T-helper 1 cell treated with Interleukin-12 subunit alpha and Interleukin-12 subunit beta and Interleukin-4 antibody, amounts not matched to agents 30 μg/mL and 1 μg/mL, for 36 hours (primary cell): Measurements from ENCODE around the gene LRP1B.

Experiments
- H3K27ac Mint-ChIP-seq: one replicate; pipeline ENCODE4 v1.8.0; 2021; ENCODE audit warnings: mild to moderate bottlenecking, mixed read lengths
- H3K27me3 Mint-ChIP-seq: one replicate; pipeline ENCODE4 v1.8.0; 2021; ENCODE audit warnings: low read depth, mixed read lengths
- H3K36me3 Mint-ChIP-seq: one replicate; pipeline ENCODE4 v1.8.0; 2021; ENCODE audit warnings: low read depth, mixed read lengths
- H3K4me1 Mint-ChIP-seq: one replicate; pipeline ENCODE4 v1.8.0; 2021; ENCODE audit warnings: low read depth, mixed read lengths
- H3K4me3 Mint-ChIP-seq: one replicate; pipeline ENCODE4 v1.8.0; 2021; ENCODE audit warnings: mild to moderate bottlenecking, moderate library complexity, mixed read lengths
- H3K9me3 Mint-ChIP-seq: one replicate; pipeline ENCODE4 v1.8.0; 2021; ENCODE audit warnings: mixed read lengths

LRP1B gene

DNA sequence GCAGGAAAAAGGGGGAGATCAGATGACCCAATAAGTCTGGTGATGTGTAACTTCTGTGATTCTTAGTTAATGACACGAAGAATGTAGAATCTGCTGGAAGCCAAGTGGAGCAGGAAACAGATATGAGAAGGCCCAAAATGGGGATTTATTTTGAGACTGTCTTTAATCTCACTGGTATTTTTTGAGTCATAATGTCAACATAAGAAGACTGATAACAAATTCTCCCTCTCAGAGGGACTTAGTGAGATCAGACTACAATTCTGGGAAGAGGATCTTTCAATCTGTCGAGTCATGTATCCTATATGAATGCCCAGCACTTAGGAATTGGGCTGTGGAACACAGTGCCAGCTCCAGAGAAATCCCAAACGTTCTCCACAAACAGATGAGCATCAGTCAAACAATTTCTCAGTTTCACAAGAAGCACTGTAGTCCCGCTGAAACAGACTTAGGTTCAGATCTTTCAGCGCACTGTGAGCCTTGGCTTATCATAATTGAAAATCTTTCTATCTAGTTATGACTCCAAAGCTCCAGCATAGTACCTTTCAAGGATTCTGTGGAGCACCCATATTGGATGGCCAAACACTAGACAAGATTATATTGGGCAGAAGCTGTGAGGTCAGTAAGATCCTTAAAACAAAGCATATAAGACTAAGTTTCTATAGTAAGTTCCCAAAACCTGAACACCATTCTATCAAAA is 738.2 kb downstream of the LRP1B start:
- H3K27me3 Mint-ChIP-seq, result no peaks in the 10 kb centered on the region
- H3K9me3 Mint-ChIP-seq, result peaks cover 7% of the 10 kb centered on the region
- no peak overlapping the region for H3K27ac Mint-ChIP-seq
- no peaks in the 10 kb centered on the region for H3K4me1 Mint-ChIP-seq
- no peak overlapping the region for H3K4me3 Mint-ChIP-seq
- H3K36me3 Mint-ChIP-seq, result no peaks in the 10 kb centered on the region

DNA sequence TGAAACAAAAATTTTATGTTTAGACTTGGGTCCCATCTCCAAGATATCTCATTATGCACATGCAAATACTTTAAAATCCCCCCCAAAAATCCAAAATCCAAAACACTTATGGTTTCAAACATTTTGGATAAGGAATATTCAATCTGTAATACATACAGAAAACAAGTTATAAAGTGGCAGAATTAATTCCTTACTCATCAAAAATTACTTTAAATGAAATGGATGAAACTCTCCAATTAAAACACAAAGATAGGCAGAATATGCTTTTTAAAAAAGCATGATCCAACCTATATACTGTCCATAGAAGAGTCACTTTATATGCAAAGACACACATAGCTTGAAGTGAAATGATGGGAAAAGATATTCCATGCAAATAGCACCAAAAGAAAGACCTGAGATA is 744.6 kb downstream of the LRP1B start:
- no peaks in the 10 kb centered on the region for H3K27me3 Mint-ChIP-seq
- H3K4me3 Mint-ChIP-seq, result no peak overlapping the region
- peaks cover 10% of the 10 kb centered on the region for H3K9me3 Mint-ChIP-seq
- H3K4me1 Mint-ChIP-seq, result no peaks in the 10 kb centered on the region
- no peaks in the 10 kb centered on the region for H3K36me3 Mint-ChIP-seq
- H3K27ac Mint-ChIP-seq, result no peak overlapping the region

- Mint-ChIP-seq H3K36me3 (no peaks in the 10 kb centered on the region), H3K4me3 (no peak overlapping the region), H3K4me1 (no peaks in the 10 kb centered on the region), H3K9me3 (peaks cover 7% of the 10 kb centered on the region), H3K27me3 (no peaks in the 10 kb centered on the region), H3K27ac (no peak overlapping the region)
Measured at GRCh38 chr2:141384676-141385075, 746.1 kb downstream of the LRP1B start.

DNA sequence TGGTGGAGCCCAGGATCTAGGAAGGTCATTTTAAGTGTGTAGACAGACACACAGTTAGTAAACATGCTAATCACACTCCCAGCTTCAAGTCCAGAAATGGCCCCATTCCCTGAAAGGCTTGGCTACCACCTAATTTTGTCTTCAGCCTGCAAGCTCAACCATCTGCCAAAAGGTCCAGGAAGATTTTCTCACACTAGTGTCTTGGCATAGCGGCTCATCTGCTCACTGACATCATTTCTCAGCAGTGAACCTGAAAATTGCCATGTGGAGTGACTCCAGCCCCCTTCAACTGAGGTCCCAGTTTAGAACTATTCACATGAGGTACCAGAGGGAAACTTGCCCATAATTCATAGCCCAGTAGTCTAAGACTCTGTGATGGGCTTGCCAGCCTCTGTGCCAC is 748.9 kb downstream of the LRP1B start:
- H3K27me3 Mint-ChIP-seq, result no peaks in the 10 kb centered on the region
- no peak overlapping the region for H3K27ac Mint-ChIP-seq
- H3K9me3 Mint-ChIP-seq, result peaks cover 3% of the 10 kb centered on the region
- H3K4me1 Mint-ChIP-seq, result no peaks in the 10 kb centered on the region
- no peaks in the 10 kb centered on the region for H3K36me3 Mint-ChIP-seq
- no peak overlapping the region for H3K4me3 Mint-ChIP-seq

DNA sequence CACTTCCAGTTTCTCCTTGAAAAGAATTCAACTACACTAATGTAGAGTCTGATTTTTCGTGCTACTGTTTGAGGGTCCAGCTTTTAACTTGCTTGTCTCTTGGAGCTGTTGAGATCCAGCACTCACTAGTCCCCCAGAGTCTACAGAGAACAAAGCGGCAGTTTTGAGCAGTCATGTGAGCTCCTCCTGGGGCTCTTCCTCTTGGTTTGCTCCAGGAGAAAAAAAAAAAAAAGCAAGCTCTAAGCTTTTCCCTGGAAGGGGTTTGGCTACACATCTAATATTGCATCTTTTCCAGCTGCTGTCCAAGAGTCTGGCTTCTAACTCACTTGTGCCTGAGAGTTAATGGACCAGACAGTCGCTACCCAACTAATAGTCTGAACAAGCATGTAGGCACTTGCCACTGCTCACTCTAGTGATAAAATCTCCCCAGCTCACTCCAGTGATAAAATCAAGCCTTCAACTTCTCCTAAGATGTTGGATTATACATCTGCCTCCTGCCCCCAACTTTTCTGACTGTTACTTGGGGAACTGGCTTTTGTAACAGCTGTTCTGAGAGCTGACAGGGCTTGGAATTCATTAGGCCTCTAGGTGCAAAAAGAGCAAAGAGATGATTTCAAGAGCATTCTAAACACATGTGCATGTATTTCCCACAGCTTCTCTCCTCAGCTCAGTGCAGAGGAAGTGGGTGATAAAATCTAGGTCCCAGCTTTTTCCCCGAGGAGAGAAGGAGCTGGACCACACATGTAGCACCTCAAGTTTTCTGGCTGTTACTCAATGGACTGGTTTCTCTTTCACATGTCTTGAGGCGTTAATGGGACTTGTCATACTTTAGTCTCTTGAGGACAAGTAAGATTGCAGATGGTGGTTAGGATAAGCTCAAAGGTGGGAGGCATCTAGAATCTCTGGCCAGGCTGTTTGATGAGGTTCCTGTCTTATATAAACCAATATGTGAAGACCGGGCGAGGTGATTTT is 750.5 kb downstream of the LRP1B start:
- Mint-ChIP-seq H3K4me3 (no peak overlapping the region), H3K27ac (no peak overlapping the region)

GRCh38 chr2:141364821-141365220 is 766.0 kb downstream of the LRP1B start:
- Mint-ChIP-seq H3K36me3 (no peaks in the 10 kb centered on the region), H3K9me3 (peaks cover 4% of the 10 kb centered on the region), H3K4me1 (no peaks in the 10 kb centered on the region), H3K27me3 (no peaks in the 10 kb centered on the region), H3K4me3 (no peak overlapping the region), H3K27ac (no peak overlapping the region)

More for the DNA sequence above, 750.5 kb downstream of the LRP1B start:
- no peaks in the 10 kb centered on the region for H3K27me3 Mint-ChIP-seq
- H3K4me1 Mint-ChIP-seq, result no peaks in the 10 kb centered on the region
- H3K36me3 Mint-ChIP-seq, result no peaks in the 10 kb centered on the region
- H3K9me3 Mint-ChIP-seq, result peaks cover 9% of the 10 kb centered on the region

DNA sequence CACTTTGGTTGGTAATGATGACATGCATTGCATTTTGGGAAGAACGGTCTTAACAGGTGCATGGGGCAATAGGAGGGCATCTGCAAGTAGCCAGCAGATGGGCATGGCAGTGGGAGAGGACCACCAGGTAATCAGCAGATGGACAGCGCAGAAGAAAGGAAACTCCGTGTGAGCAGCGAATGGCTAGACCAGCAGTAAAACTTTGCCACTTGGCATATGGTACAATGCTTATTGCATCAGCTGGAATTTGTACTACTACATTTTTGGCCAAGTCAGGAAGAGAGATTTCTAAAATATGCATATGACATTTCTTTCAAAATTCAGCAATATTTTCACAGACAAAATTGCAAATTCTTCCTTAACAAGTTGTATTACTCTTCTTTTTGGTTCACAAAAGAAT is 768.5 kb downstream of the LRP1B start:
- no peaks in the 10 kb centered on the region for H3K27me3 Mint-ChIP-seq
- H3K36me3 Mint-ChIP-seq, result no peaks in the 10 kb centered on the region
- H3K27ac Mint-ChIP-seq, result no peak overlapping the region
- H3K4me3 Mint-ChIP-seq, result no peak overlapping the region
- H3K4me1 Mint-ChIP-seq, result no peaks in the 10 kb centered on the region
- H3K9me3 Mint-ChIP-seq, result peaks cover 4% of the 10 kb centered on the region

GRCh38 chr2:141348481-141348880 is 782.3 kb downstream of the LRP1B start:
- Mint-ChIP-seq H3K36me3 (no peaks in the 10 kb centered on the region), H3K4me1 (no peaks in the 10 kb centered on the region), H3K4me3 (no peak overlapping the region), H3K9me3 (peaks cover 8% of the 10 kb centered on the region), H3K27ac (no peak overlapping the region), H3K27me3 (no peaks in the 10 kb centered on the region)

DNA sequence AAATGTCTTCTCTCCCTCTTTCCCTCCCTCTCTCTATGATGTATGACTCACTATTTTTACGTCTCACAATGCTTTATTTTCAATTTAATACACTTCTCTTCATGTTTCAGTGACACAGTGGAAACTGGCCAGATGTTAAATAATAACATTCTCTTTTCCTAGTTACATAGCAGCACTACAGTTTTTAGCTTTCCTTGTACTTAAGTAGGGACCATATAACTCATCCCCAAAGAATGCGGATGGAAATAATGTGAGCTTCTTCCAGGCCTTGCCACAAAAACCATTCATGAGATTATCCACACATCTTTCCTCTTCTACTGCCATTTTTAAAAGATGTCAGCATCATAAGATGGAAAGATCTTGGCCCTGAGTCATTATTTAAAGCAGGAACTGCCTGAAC is 789.4 kb downstream of the LRP1B start:
- no peak overlapping the region for H3K27ac Mint-ChIP-seq
- no peak overlapping the region for H3K4me3 Mint-ChIP-seq
- no peaks in the 10 kb centered on the region for H3K36me3 Mint-ChIP-seq
- peaks cover 12% of the 10 kb centered on the region for H3K9me3 Mint-ChIP-seq
- no peaks in the 10 kb centered on the region for H3K27me3 Mint-ChIP-seq
- no peaks in the 10 kb centered on the region for H3K4me1 Mint-ChIP-seq

GRCh38 chr2:141331127-141331526 is 799.7 kb downstream of the LRP1B start:
- Mint-ChIP-seq H3K36me3 (no peaks in the 10 kb centered on the region), H3K4me3 (no peak overlapping the region), H3K27ac (no peak overlapping the region), H3K4me1 (no peaks in the 10 kb centered on the region), H3K27me3 (no peaks in the 10 kb centered on the region), H3K9me3 (peaks cover 5% of the 10 kb centered on the region)

DNA sequence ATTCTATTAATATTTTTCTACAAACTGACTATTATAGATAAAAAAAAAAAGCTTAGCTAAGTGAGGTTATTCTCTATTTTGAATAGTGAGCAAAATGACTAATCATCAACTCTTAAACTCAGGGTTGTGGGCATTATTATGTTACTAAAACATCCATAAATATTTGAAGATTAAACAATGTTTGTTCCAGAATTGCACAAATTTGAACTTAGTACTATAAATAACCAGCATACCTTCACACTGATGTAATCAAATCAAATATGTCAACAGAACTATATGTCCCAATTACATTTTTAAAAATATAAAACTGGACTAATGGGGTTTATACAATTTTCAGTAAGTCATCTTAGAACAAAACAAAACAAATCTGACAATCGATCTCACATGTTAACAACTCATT is 800.9 kb downstream of the LRP1B start:
- Mint-ChIP-seq H3K36me3 (no peaks in the 10 kb centered on the region), H3K27ac (no peak overlapping the region), H3K9me3 (peaks cover 8% of the 10 kb centered on the region), H3K27me3 (no peaks in the 10 kb centered on the region), H3K4me3 (no peak overlapping the region), H3K4me1 (no peaks in the 10 kb centered on the region)

GRCh38 chr2:141323571-141323970 is 807.2 kb downstream of the LRP1B start:
- Mint-ChIP-seq H3K4me1 (no peaks in the 10 kb centered on the region), H3K4me3 (no peak overlapping the region), H3K27ac (no peak overlapping the region), H3K9me3 (peaks cover 12% of the 10 kb centered on the region), H3K27me3 (no peaks in the 10 kb centered on the region), H3K36me3 (no peaks in the 10 kb centered on the region)

DNA sequence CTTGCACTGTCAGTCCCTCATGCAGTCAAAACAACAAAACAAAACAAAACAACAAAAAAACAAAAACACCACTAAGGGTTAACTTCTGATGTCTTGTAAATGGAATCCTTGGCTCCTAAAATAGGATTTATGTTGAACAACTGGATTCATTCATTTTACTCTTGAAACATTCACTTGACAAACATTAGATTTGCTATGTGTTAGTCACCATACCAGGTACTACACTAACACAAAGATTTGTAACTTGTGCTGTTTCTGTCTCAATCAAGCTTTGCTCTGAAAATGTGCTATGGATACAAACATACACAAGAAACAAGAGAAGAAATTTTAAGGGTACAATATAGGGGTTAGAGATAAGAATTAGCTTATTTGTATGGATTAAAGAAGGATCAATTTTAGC is 812.8 kb downstream of the LRP1B start:
- Mint-ChIP-seq H3K4me1 (no peaks in the 10 kb centered on the region), H3K27ac (no peak overlapping the region), H3K27me3 (no peaks in the 10 kb centered on the region)

DNA sequence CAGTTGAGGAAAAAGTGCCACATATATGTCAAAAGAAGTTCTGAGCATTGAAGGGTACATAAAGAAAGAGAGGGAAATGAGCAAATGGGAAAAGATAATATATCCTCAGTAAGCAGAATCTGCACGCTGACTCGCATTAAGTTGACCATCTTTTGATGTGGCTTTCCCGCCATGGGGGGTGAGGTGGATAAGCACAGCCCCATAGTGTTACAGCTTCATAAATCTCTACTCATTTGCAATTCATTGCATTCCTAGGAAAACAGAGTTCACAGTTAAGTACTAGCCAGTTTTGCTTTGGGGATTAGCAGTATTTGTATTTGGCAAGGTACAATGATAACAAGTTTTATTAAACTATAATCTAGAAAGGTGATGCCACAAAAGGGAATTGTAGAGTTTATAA is 814.2 kb downstream of the LRP1B start:
- H3K4me1 Mint-ChIP-seq, result no peaks in the 10 kb centered on the region
- no peaks in the 10 kb centered on the region for H3K36me3 Mint-ChIP-seq
- H3K4me3 Mint-ChIP-seq, result no peak overlapping the region
- peaks cover 12% of the 10 kb centered on the region for H3K9me3 Mint-ChIP-seq
- no peaks in the 10 kb centered on the region for H3K27me3 Mint-ChIP-seq
- H3K27ac Mint-ChIP-seq, result no peak overlapping the region

More for the DNA sequence above, 812.8 kb downstream of the LRP1B start:
- H3K36me3 Mint-ChIP-seq, result no peaks in the 10 kb centered on the region
- H3K4me3 Mint-ChIP-seq, result no peak overlapping the region
- peaks cover 16% of the 10 kb centered on the region for H3K9me3 Mint-ChIP-seq

DNA sequence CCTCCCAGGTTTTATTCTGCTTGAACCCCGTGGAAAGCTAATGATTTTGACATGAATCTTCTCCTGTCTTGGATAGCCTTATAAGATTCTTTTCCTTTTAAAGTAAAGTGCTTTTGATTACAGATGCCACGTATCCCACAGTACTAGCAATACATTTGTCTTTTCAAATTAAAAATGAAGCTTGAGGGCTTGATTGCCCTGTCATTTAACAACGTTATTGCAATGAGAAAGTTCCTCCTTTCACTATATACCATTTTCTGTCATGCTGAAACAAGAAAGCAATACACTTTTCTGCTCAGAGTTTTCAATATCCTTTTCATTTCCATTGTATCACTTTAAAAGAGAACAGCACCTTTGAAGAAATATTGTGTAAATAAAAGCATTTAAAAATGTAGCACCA is 814.7 kb downstream of the LRP1B start:
- Mint-ChIP-seq H3K4me3 (no peak overlapping the region), H3K4me1 (no peaks in the 10 kb centered on the region), H3K36me3 (no peaks in the 10 kb centered on the region), H3K9me3 (peaks cover 12% of the 10 kb centered on the region), H3K27ac (no peak overlapping the region), H3K27me3 (no peaks in the 10 kb centered on the region)
